ENCODE results near the gene CCK.

DNA sequence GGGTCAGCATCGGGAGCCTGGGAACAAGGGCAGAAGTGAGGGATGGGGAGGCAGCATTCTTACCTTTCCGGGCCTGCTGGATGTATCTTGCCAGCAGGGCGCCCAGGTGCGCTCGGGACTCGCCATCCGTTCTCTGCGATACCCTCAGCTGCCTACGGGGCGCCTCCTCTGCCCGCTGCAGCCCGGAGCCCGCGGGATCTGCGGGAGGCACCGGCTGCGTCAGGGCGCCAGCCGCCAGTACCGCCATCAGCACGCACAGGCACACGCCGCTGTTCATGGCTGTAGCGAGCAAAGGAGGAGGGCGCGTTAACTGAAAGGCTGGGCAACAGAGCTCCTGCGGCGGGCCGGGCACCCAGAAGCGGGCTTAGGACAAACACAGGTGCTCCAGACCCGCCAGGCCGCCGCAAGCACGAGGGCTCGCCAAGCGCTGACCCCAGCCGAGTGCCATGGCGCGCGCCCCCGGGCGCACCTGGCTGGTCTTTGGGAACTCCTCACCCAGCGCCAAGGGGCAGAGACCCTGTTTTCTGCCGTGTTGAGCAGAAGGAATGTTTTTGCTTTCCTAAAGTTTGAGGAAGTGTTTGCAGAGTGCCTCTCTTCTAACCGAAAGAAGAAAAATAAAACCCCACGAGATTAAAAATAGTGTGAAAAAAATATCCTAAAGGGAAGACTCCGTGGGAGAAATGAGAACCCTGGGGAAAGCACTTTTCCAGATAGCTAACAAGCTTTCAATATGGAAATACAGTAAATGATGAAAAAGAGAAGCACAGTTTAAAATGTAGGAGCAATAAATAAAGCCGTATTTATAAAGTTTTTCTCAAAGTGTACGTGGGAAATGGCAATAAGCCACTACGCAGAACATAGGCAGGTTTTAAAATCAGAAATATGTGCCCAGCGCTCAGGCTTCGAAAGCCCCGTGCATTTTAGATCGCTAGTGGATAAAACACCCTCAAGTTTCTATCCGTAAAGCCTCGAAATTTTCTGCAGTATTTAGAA lies 2.3 kb downstream of the CCK start:
- TF ChIP-seq, protein P1, sequence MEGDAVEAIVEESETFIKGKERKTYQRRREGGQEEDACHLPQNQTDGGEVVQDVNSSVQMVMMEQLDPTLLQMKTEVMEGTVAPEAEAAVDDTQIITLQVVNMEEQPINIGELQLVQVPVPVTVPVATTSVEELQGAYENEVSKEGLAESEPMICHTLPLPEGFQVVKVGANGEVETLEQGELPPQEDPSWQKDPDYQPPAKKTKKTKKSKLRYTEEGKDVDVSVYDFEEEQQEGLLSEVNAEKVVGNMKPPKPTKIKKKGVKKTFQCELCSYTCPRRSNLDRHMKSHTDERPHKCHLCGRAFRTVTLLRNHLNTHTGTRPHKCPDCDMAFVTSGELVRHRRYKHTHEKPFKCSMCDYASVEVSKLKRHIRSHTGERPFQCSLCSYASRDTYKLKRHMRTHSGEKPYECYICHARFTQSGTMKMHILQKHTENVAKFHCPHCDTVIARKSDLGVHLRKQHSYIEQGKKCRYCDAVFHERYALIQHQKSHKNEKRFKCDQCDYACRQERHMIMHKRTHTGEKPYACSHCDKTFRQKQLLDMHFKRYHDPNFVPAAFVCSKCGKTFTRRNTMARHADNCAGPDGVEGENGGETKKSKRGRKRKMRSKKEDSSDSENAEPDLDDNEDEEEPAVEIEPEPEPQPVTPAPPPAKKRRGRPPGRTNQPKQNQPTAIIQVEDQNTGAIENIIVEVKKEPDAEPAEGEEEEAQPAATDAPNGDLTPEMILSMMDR (IDR thresholded peaks at IDR 0.05): no peak
- TF ChIP-seq POLR2A (IDR thresholded peaks at IDR 0.05): no peak

All from testis (tissue), 2 donors.